Sigmoid colon (tissue), 4 donors: ENCODE measurements around the gene GRM4.

ENCODE experiments used
- CTCF ChIP-seq, 4 experiments: fragments of 450-650 bp in 3 of 4; fragments of 200-600 bp in 1 of 4; IDR thresholded peaks; one replicate each; pipeline ENCODE4 v1.5.1; 2016 to 2019; ENCODE audit warnings: antibody characterized with exemption in 4 of 4, mild to moderate bottlenecking in 3 of 4, moderate library complexity in 2 of 4
- EP300 ChIP-seq, 4 donors: sonication (generic); formaldehyde crosslinking; IDR thresholded peaks; one replicate each; pipeline ENCODE4 v1.6.1; 2017; ENCODE audit warnings: antibody characterized with exemption in 4 of 4
- POLR2A ChIP-seq, 2 donors: fragments of 450-650 bp; IDR thresholded peaks; one replicate each; pipeline ENCODE4 v1.6.1; 2016; ENCODE audit warnings: antibody characterized with exemption in 2 of 2, mild to moderate bottlenecking in 2 of 2, moderate library complexity in 2 of 2
- POLR2AphosphoS5 ChIP-seq, 4 donors: sonication (generic); formaldehyde crosslinking; IDR thresholded peaks; one replicate each; pipeline ENCODE4 v1.6.1; 2017; ENCODE audit warnings: antibody characterized with exemption in 4 of 4

- no peak for TF ChIP-seq CTCF (IDR thresholded peaks at IDR 0.05)
- no peak for TF ChIP-seq POLR2A (IDR thresholded peaks at IDR 0.05)
- no peak for TF ChIP-seq POLR2AphosphoS5 (IDR thresholded peaks at IDR 0.05)
- no peak for TF ChIP-seq EP300 (IDR thresholded peaks at IDR 0.05)
Measured at GRCh38 chr6:34157851-34158250, 12.0 kb upstream of the GRM4 start.
